B cell (primary cell): Measurements from ENCODE around the gene CARS2. TPM values are rescaled to one million over a fixed set of nuclear protein-coding genes. Genes with fewer than 3 reads are reported as not detected.

Experiments used
- ATAC-seq: fragments of 200-7000 bp; cut with Tn5 transposase; one replicate; pipeline ENCODE4 v1.10.0; 2021; ENCODE audit warnings: low read depth, mild to moderate bottlenecking, moderate number of reproducible peaks, moderate library complexity
- CTCF ChIA-PET: fragments of 350-600 bp; sonication (Branson Sonifier 250); formaldehyde crosslinking; loops from one replicate; lab custom pipeline; 2021; ENCODE audit warnings: antibody characterized with exemption, inconsistent platforms; lab: Charles Lee
- POLR2A ChIA-PET: fragments of 350-600 bp; sonication (Branson Sonifier 250); formaldehyde crosslinking; loops from one replicate; lab custom pipeline; 2021; ENCODE audit warnings: antibody characterized with exemption; lab: Charles Lee
- DNase-seq: peaks from one replicate; pipeline ENCODE4 v3.0.0; 2013
- H2AFZ ChIP-seq: 2 replicates; pipeline ENCODE4 v1.6.1; 2012; ENCODE audit warnings: mild to moderate bottlenecking, low read depth, low read length; ENCODE audit not compliant: insufficient read depth, poor library complexity, severe bottlenecking
- H3K27ac ChIP-seq, 2 donors: 1 replicate in 1 of 2; 2 replicates in 1 of 2; pipeline ENCODE4 v1.5.1; 2012 to 2013; ENCODE audit warnings: low read length in 2 of 2, mild to moderate bottlenecking in 2 of 2, moderate library complexity in 1 of 2
- H3K27me3 ChIP-seq, 4 experiments: fragments of 200-600 bp in 1 of 4; sonication (generic) in 1 of 4; replicated peaks in 1 of 4; 1 replicate in 2 of 4; 2 replicates in 2 of 4; pipeline versions ENCODE4 v1.6.1 to v1.7.0; 2013 to 2016; ENCODE audit warnings: low read length in 3 of 4, mild to moderate bottlenecking in 2 of 4, mixed read lengths in 1 of 4, moderate library complexity in 1 of 4; ENCODE audit not compliant: insufficient read depth in 4 of 4, control insufficient read depth in 3 of 4; ENCODE audit errors: control extremely low read depth in 1 of 4
- H3K36me3 ChIP-seq, 2 experiments: replicated peaks in 1 of 2; 1 replicate in 1 of 2; 2 replicates in 1 of 2; pipeline versions ENCODE4 v1.6.1 to v1.7.1; 2013; ENCODE audit warnings: low read length in 1 of 2; ENCODE audit not compliant: insufficient read depth in 2 of 2, control insufficient read depth in 1 of 2; ENCODE audit errors: control extremely low read depth in 1 of 2, extremely low read depth in 1 of 2
- H3K4me1 ChIP-seq, 2 donors: fragments of 200-600 bp in 1 of 2; sonication (generic) in 1 of 2; 1 replicate in 1 of 2; 2 replicates in 1 of 2; pipeline versions ENCODE4 v1.5.1 to v1.6.1; 2013 to 2017; ENCODE audit warnings: low read length in 2 of 2; ENCODE audit not compliant: control insufficient read depth in 2 of 2, insufficient read depth in 2 of 2
- H3K4me2 ChIP-seq: replicated peaks from 2 replicates; pipeline ENCODE3; 2012; ENCODE audit warnings: mild to moderate bottlenecking, low read depth, low read length; ENCODE audit not compliant: poor library complexity, severe bottlenecking
- H3K4me3 ChIP-seq, 5 experiments: fragments of 200-600 bp in 1 of 5; sonication (generic) in 1 of 5; 1 replicate in 3 of 5; 2 replicates in 2 of 5; pipeline versions ENCODE4 v1.5.1 to v1.7.0; 2011 to 2016; ENCODE audit warnings: low read length in 4 of 5, mild to moderate bottlenecking in 4 of 5, low read depth in 2 of 5, control low read depth in 1 of 5, moderate library complexity in 1 of 5; ENCODE audit not compliant: insufficient read depth in 1 of 5; ENCODE audit errors: control extremely low read depth in 1 of 5, extremely low read depth in 1 of 5
- H3K79me2 ChIP-seq: fragments of 200-600 bp; sonication (generic); one replicate; pipeline ENCODE4 v1.6.0; 2016; ENCODE audit warnings: low read length; ENCODE audit not compliant: control insufficient read depth, insufficient read depth
- H3K9ac ChIP-seq: fragments of 200-600 bp; sonication (generic); 2 replicates; pipeline ENCODE4 v1.6.1; 2017; ENCODE audit warnings: mild to moderate bottlenecking, low read length, moderate library complexity
- H3K9me3 ChIP-seq, 3 donors: one replicate each; pipeline versions ENCODE4 v1.6.1 to v1.7.1; 2013; ENCODE audit warnings: low read length in 2 of 3; ENCODE audit not compliant: control insufficient read depth in 2 of 3, insufficient read depth in 1 of 3; ENCODE audit errors: control extremely low read depth in 1 of 3
- H4K20me1 ChIP-seq: 2 replicates; pipeline ENCODE4 v1.6.0; 2012; ENCODE audit warnings: mild to moderate bottlenecking, low read length; ENCODE audit not compliant: insufficient read depth, control insufficient read depth, poor library complexity, severe bottlenecking
- H3K27ac Mint-ChIP-seq: one replicate; pipeline ENCODE4 v1.8.0; 2021; ENCODE audit warnings: mixed read lengths
- H3K27me3 Mint-ChIP-seq: one replicate; pipeline ENCODE4 v1.8.0; 2021; ENCODE audit warnings: mixed read lengths
- H3K4me1 Mint-ChIP-seq: one replicate; pipeline ENCODE4 v1.8.0; 2021; ENCODE audit warnings: mixed read lengths
- H3K4me3 Mint-ChIP-seq: one replicate; pipeline ENCODE4 v1.8.0; 2021; ENCODE audit warnings: mixed read lengths
- H3K9me3 Mint-ChIP-seq: one replicate; pipeline ENCODE4 v1.8.0; 2022; ENCODE audit warnings: mixed read lengths; ENCODE audit not compliant: insufficient read depth
- EZH2 ChIP-seq: IDR thresholded peaks from 2 replicates; pipeline ENCODE4 v1.6.1; 2012; ENCODE audit warnings: borderline replicate concordance, low read depth, mild to moderate bottlenecking, moderate library complexity, low read length; ENCODE audit not compliant: insufficient read depth, poor library complexity, severe bottlenecking
- WGBS: methylation state at CpG from one replicate; pipeline ENCODE4 v1.1.5; 2013; ENCODE audit warnings: missing lambda C conversion rate; ENCODE audit not compliant: insufficient coverage; 5-methylcytosine and 5-hydroxymethylcytosine counted together
- intact Hi-C: fragments of 100-400 bp; cut with micrococcal nuclease; formaldehyde crosslinking; loops from one replicate; pipeline ENCODE4 v1.10.0; 2022
- polyA plus RNA-seq: library from polyadenylated mRNA; depleted of rRNA; stranded (reverse); fragments of >200 nt; gene quantifications from 2 replicates; pipeline ENCODE4 v1.2.3, GENCODE V29; 2012
- total RNA-seq, 2 donors: library from RNA; stranded (reverse); fragments of 120-200 nt in 1 of 2; gene quantifications; 1 replicate in 1 of 2; 2 replicates in 1 of 2; pipeline versions ENCODE4 v1.2.3 to v1.2.4, GENCODE V29; 2013 to 2022
- TF ChIP-seq, protein P1 (sequence below): fragments of 200-600 bp; IDR thresholded peaks from one replicate; pipeline ENCODE4 v1.8.0; 2022; ENCODE audit warnings: antibody characterized with exemption, mild to moderate bottlenecking

The CARS2 gene
- total and polyA plus RNA-seq, 2 donors (not counting 1 experiment from before 2014, with no cell fraction given), result 154 to 188 TPM

DNA sequence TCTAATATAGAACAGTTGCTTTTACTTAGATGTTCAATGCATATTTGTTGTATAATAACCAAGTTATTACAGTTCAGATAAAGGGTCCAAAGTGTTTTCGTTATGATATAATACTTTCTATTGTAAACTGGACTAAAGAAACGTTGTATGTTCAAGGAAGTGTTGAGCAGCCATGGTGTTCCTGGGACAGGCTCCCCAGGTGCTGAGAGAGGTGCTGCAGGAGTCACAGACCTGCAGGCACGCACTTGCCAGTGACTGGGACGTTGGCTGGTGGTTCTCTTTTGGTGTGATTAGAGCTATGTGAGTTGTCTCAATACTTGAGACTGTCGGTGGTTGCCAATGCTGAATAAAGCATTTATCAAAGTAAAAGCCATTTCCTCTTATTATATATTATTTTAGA lies 17.1 kb upstream of the CARS2 start:
- Histone ChIP-seq H3K4me1 (peaks cover 0 to 9% of the 10 kb centered on the region in 2 donors), H3K4me2 (no peak overlapping the region), H3K9me3 (peaks cover 0 to 10% (median 0%) of the 10 kb centered on the region in 3 donors), H2AFZ (no peak overlapping the region), H3K27me3 (no peaks in the 10 kb centered on the region), H3K9ac (no peak overlapping the region), H3K27ac (no peak overlapping the region), H3K4me3 (no peak overlapping the region), H3K36me3 (peaks cover 2 to 29% of the 10 kb centered on the region in 2 experiments), H3K79me2 (peaks cover 82% of the 10 kb centered on the region), H4K20me1 (peaks cover 48% of the 10 kb centered on the region)
- DNase-seq (no peak), ATAC-seq (no peak)
- peak overlapping the region; percentile 37 for H3K27ac Mint-ChIP-seq
- no peak overlapping the region for H3K4me3 Mint-ChIP-seq
- H3K9me3 Mint-ChIP-seq, result no peaks in the 10 kb centered on the region
- H3K4me1 Mint-ChIP-seq, result peaks cover 23% of the 10 kb centered on the region
- no peaks in the 10 kb centered on the region for H3K27me3 Mint-ChIP-seq
- 100% methylated on average over 2 of the region's 5 CpGs for WGBS
- CTCF ChIA-PET, result no interaction called here
- no peak for TF ChIP-seq EZH2
- TF ChIP-seq, protein P1, sequence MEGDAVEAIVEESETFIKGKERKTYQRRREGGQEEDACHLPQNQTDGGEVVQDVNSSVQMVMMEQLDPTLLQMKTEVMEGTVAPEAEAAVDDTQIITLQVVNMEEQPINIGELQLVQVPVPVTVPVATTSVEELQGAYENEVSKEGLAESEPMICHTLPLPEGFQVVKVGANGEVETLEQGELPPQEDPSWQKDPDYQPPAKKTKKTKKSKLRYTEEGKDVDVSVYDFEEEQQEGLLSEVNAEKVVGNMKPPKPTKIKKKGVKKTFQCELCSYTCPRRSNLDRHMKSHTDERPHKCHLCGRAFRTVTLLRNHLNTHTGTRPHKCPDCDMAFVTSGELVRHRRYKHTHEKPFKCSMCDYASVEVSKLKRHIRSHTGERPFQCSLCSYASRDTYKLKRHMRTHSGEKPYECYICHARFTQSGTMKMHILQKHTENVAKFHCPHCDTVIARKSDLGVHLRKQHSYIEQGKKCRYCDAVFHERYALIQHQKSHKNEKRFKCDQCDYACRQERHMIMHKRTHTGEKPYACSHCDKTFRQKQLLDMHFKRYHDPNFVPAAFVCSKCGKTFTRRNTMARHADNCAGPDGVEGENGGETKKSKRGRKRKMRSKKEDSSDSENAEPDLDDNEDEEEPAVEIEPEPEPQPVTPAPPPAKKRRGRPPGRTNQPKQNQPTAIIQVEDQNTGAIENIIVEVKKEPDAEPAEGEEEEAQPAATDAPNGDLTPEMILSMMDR, result no peak
- POLR2A ChIA-PET, result no interaction called here
- intact Hi-C loops, result no loop called here

DNA sequence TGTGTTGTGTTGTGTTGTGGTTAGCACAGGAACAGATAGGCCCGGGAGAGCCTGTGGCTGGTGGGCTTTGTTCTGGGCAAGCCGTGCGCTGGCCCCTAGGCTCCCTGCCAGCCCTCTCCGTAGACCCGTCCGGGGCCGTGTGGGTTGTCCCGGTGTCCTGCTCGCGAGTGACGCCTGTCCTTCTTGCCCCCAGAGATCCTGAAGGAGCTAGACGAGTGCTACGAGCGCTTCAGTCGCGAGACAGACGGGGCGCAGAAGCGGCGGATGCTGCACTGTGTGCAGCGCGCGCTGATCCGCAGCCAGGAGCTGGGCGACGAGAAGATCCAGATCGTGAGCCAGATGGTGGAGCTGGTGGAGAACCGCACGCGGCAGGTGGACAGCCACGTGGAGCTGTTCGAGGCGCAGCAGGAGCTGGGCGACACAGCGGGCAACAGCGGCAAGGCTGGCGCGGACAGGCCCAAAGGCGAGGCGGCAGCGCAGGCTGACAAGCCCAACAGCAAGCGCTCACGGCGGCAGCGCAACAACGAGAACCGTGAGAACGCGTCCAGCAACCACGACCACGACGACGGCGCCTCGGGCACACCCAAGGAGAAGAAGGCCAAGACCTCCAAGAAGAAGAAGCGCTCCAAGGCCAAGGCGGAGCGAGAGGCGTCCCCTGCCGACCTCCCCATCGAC lies 13.3 kb upstream of the CARS2 start:
- H3K27ac Mint-ChIP-seq, result no peak overlapping the region
- Histone ChIP-seq H3K4me1 (peaks cover 17 to 19% of the 10 kb centered on the region in 2 donors), H3K36me3 (peaks cover 2 to 26% of the 10 kb centered on the region in 2 experiments), H3K27me3 (no peaks in the 10 kb centered on the region), H3K9me3 (peaks cover 0 to 10% (median 0%) of the 10 kb centered on the region in 3 donors), H3K4me3 (no peak overlapping the region), H3K79me2 (peaks cover 92% of the 10 kb centered on the region), H3K9ac (no peak overlapping the region), H4K20me1 (peaks cover 75% of the 10 kb centered on the region), H2AFZ (no peak overlapping the region), H3K4me2 (no peak overlapping the region), H3K27ac (no peak overlapping the region)
- intact Hi-C loops, result loop anchor here (5.0 to 10.0 kb wide), 2 partner anchors 262 to 934 kb away; partner anchors contain the start of gene IRS2
- 98% methylated on average over 61 of the region's 61 CpGs for WGBS
- ATAC-seq (no peak), DNase-seq (no peak)
- peaks cover 27% of the 10 kb centered on the region for H3K4me1 Mint-ChIP-seq
- H3K27me3 Mint-ChIP-seq, result no peaks in the 10 kb centered on the region
- TF ChIP-seq, protein P1, result no peak
- TF ChIP-seq EZH2, result no peak
- H3K4me3 Mint-ChIP-seq, result no peak overlapping the region
- no peaks in the 10 kb centered on the region for H3K9me3 Mint-ChIP-seq
- ChIA-PET CTCF (no interaction called here), POLR2A (interaction anchor here (0.7 to 1.3 kb wide), 2 partner anchors 43 to 487 kb away, joined by 3 to 4 read pairs; no protein-coding TSS in a partner anchor)
